A549 (cell line): ENCODE data around the gene IQCF2. TPM values are rescaled to one million over a fixed set of nuclear protein-coding genes. Genes with fewer than 3 reads are reported as not detected.

Experiments
- ATAC-seq, 2 experiments: fragments of 200-7000 bp in 1 of 2; fragments of >200 bp in 1 of 2; cut with Nextera tagmentation in 1 of 2; cut with Tn5 transposase in 1 of 2; 3 replicates each; pipeline versions ENCODE4 v1.8.0 to v1.9.1; 2018 to 2020; ENCODE audit warnings: mild to moderate bottlenecking in 1 of 2, moderate library complexity in 1 of 2
- CTCF ChIA-PET: fragments of 300-600 bp; sonication (Branson Sonifier 250); formaldehyde crosslinking; extraction: SDS; loops from one replicate; lab custom pipeline; 2021; ENCODE audit warnings: antibody characterized with exemption, inconsistent platforms; lab: Yijun Ruan, JAX
- POLR2A ChIA-PET: fragments of 350-600 bp; formaldehyde crosslinking; extraction: SDS; loops from one replicate; lab custom pipeline; 2021; ENCODE audit warnings: antibody characterized with exemption, inconsistent platforms; lab: Yijun Ruan, JAX
- DNase-seq, 2 experiments: peaks; one replicate each; pipeline versions ENCODE4 v3.0.0 to v3.0.0-alpha.2; 2011 to 2016; ENCODE audit warnings: low read depth in 1 of 2, low spot score in 1 of 2
- FAIRE-seq: peaks from 2 replicates; lab custom pipeline; 2011; peaks lifted over from hg19 to GRCh38; lab: Jason Lieb, UNC
- H3K27ac ChIP-seq, 2 experiments: fragments of >200 bp; sonication (Bioruptor Twin); formaldehyde crosslinking; 3 replicates each; pipeline ENCODE4 v1.5.1; 2016 to 2017
- H3K4me1 ChIP-seq: fragments of >200 bp; sonication (Bioruptor Twin); formaldehyde crosslinking; 3 replicates; pipeline ENCODE4 v1.6.1; 2016
- H3K4me2 ChIP-seq: fragments of >200 bp; sonication (Bioruptor Twin); formaldehyde crosslinking; 3 replicates; pipeline ENCODE4 v1.6.1; 2016
- H3K4me3 ChIP-seq: fragments of >200 bp; sonication (Bioruptor Twin); formaldehyde crosslinking; 3 replicates; pipeline ENCODE4 v1.5.1; 2016
- H3K9me3 ChIP-seq: fragments of >200 bp; sonication (Bioruptor Twin); formaldehyde crosslinking; 3 replicates; pipeline ENCODE4 v1.6.1; 2016
- ATOH8 ChIP-seq: fragments of 250-450 bp; sonication (Bioruptor Pico); IDR thresholded peaks from 2 replicates; pipeline ENCODE4 v1.5.0; 2020; ENCODE audit warnings: low read depth, mild to moderate bottlenecking, moderate library complexity
- BCL3 ChIP-seq: fragments of >200 bp; sonication (Bioruptor Twin); formaldehyde crosslinking; IDR thresholded peaks from 3 replicates; pipeline ENCODE4 v1.6.1; 2016
- BHLHE40 ChIP-seq: IDR thresholded peaks from 2 replicates; pipeline ENCODE4 v1.6.1; 2012; ENCODE audit warnings: low read depth, low read length, inconsistent platforms
- CBX8 ChIP-seq: fragments of 200-600 bp; sonication (generic); IDR thresholded peaks from 2 replicates; pipeline ENCODE4 v1.6.1; 2016
- CHD4 ChIP-seq: fragments of 200-600 bp; sonication (generic); IDR thresholded peaks from 2 replicates; pipeline ENCODE4 v1.6.1; 2016; ENCODE audit warnings: antibody characterized with exemption, mild to moderate bottlenecking, borderline replicate concordance
- E2F6 ChIP-seq: IDR thresholded peaks from 2 replicates; pipeline ENCODE4 v1.6.1; 2012; ENCODE audit warnings: low read depth, borderline replicate concordance
- EHMT2 ChIP-seq: fragments of 200-600 bp; sonication (generic); IDR thresholded peaks from 2 replicates; pipeline ENCODE4 v1.6.1; 2016; ENCODE audit warnings: antibody characterized with exemption, low read depth, mild to moderate bottlenecking, moderate library complexity
- ELK1 ChIP-seq: fragments of 150-350 bp; IDR thresholded peaks from 2 replicates; pipeline ENCODE4 v1.6.1; 2014; ENCODE audit warnings: low read depth, mild to moderate bottlenecking, low read length
- EP300 ChIP-seq, 2 experiments: fragments of >200 bp; sonication (Bioruptor Twin); formaldehyde crosslinking; IDR thresholded peaks; 2 replicates in 1 of 2; 3 replicates in 1 of 2; pipeline ENCODE4 v1.6.1; 2016 to 2017
- FOSL2 ChIP-seq, 2 experiments: fragments of 450-650 bp in 1 of 2; fragments of >200 bp in 1 of 2; sonication (Bioruptor Twin) in 1 of 2; formaldehyde crosslinking; IDR thresholded peaks; 2 replicates each; pipeline versions ENCODE4 v1.5.0 to v1.6.1; 2016 to 2020; ENCODE audit warnings: mild to moderate bottlenecking in 1 of 2, moderate library complexity in 1 of 2
- HES2 ChIP-seq: fragments of >200 bp; sonication (Bioruptor Twin); formaldehyde crosslinking; IDR thresholded peaks from 2 replicates; pipeline ENCODE4 v1.6.1; 2016
- HEYL ChIP-seq: fragments of 250-450 bp; sonication (Bioruptor Pico); IDR thresholded peaks from 2 replicates; pipeline ENCODE4 v1.8.0; 2021; ENCODE audit warnings: mild to moderate bottlenecking, moderate library complexity
- HMGXB4 ChIP-seq: fragments of 250-450 bp; sonication (Bioruptor Pico); IDR thresholded peaks from 2 replicates; pipeline ENCODE4 v1.5.0; 2021; ENCODE audit warnings: mild to moderate bottlenecking, moderate library complexity, borderline replicate concordance
- MAX ChIP-seq: IDR thresholded peaks from 2 replicates; pipeline ENCODE4 v1.6.1; 2012
- NFE2L2 ChIP-seq: fragments of 150-350 bp; conservative IDR thresholded peaks from 2 replicates; pipeline ENCODE4 v1.6.1; 2014; ENCODE audit warnings: low read length
- NPAS2 ChIP-seq: fragments of 250-450 bp; sonication (Bioruptor Pico); IDR thresholded peaks from 2 replicates; pipeline ENCODE4 v1.8.0; 2022; ENCODE audit warnings: mild to moderate bottlenecking, moderate library complexity, borderline replicate concordance
- PHF8 ChIP-seq: fragments of 200-600 bp; sonication (generic); IDR thresholded peaks from 2 replicates; pipeline ENCODE4 v1.6.1; 2016; ENCODE audit warnings: low read depth, mild to moderate bottlenecking, antibody characterized with exemption, moderate library complexity, borderline replicate concordance
- POLR2AphosphoS2 ChIP-seq: conservative IDR thresholded peaks from 2 replicates; pipeline ENCODE4 v1.6.1; 2012; ENCODE audit warnings: low read length, improper control_type of control experiment, inconsistent platforms
- REST ChIP-seq: fragments of 200-600 bp; sonication (generic); IDR thresholded peaks from 2 replicates; pipeline ENCODE4 v1.6.1; 2016; ENCODE audit warnings: antibody characterized with exemption, mild to moderate bottlenecking, moderate library complexity
- TFCP2L1 ChIP-seq: fragments of 250-450 bp; sonication (Bioruptor Pico); IDR thresholded peaks from 2 replicates; pipeline ENCODE4 v1.5.0; 2021; ENCODE audit warnings: mild to moderate bottlenecking
- WGBS: methylation state at CpG from one replicate; pipeline ENCODE4 v1.1.6; 2017; ENCODE audit errors: missing lambda C conversion rate; 5-methylcytosine and 5-hydroxymethylcytosine counted together
- polyA plus RNA-seq, 4 experiments: library from polyadenylated mRNA; depleted of rRNA in 3 of 4; stranded (reverse); fragments of >200 nt; fragmentation: RNase III in 1 of 4; extraction: RNeasy Plus Mini Kit Qiagen cat#74134 plus additional on column Dnase treatment in 1 of 4; gene quantifications; 2 replicates in 3 of 4; 3 replicates in 1 of 4; pipeline ENCODE4 v1.2.3, GENCODE V29; 2011 to 2017

The IQCF2 gene
- polyA plus RNA-seq, 2 of the 4 experiments (the other 2 are of a cell fraction), result not detected

GRCh38 chr3:51873876-51874275, 12.5 kb downstream of the IQCF2 start:
- POLR2A ChIA-PET, result no interaction called here
- 62% methylated on average over 6 of the region's 10 CpGs for WGBS
- TF ChIP-seq PHF8, result no peak
- TF ChIP-seq BHLHE40, result no peak
- no peak for TF ChIP-seq HES2
- TF ChIP-seq ATOH8 (CRISPR knock-in tag), result no peak
- no peak for TF ChIP-seq NPAS2 (CRISPR knock-in tag)
- no peak for TF ChIP-seq MAX
- no peak for TF ChIP-seq EP300 (IDR thresholded peaks at IDR 0.05)
- no peak for TF ChIP-seq CHD4
- no peak for TF ChIP-seq BCL3
- TF ChIP-seq CBX8, result no peak
- TF ChIP-seq HEYL, result no peak
- TF ChIP-seq E2F6, result no peak
- TF ChIP-seq NFE2L2, result no peak
- TF ChIP-seq POLR2AphosphoS2, result no peak
- TF ChIP-seq HMGXB4 (CRISPR knock-in tag), result no peak
- TF ChIP-seq REST, result no peak
- TF ChIP-seq EHMT2, result no peak
- TF ChIP-seq ELK1, result no peak
- no peak for TF ChIP-seq TFCP2L1 (CRISPR knock-in tag)
- TF ChIP-seq FOSL2 (IDR thresholded peaks at IDR 0.05), result no peak
- TF ChIP-seq FOSL2 (CRISPR knock-in tag; IDR thresholded peaks at IDR 0.05), result no peak
- CTCF ChIA-PET, result no interaction called here
- no peak overlapping the region for H3K27ac ChIP-seq
- H3K4me3 ChIP-seq, result no peak overlapping the region
- H3K9me3 ChIP-seq, result no peaks in the 10 kb centered on the region
- no peak for FAIRE-seq
- DNase-seq, result no peak
- no peaks in the 10 kb centered on the region for H3K4me1 ChIP-seq
- no peak for ATAC-seq
- H3K4me2 ChIP-seq, result no peak overlapping the region
